Endothelial cell (in vitro differentiated cells): ENCODE results near the gene SLC24A5. TPM values are rescaled to one million over a fixed set of nuclear protein-coding genes. Genes with fewer than 3 reads are reported as not detected.

ENCODE experiments used
- DNase-seq: peaks from one replicate; pipeline ENCODE4 v3.0.0; 2021; ENCODE audit warnings: low spot score
- H3K27ac Mint-ChIP-seq: one replicate; pipeline ENCODE4 v1.8.0; 2021; ENCODE audit warnings: mixed read lengths, inconsistent platforms; ENCODE audit not compliant: unreplicated experiment
- H3K27me3 Mint-ChIP-seq: one replicate; pipeline ENCODE4 v1.8.0; 2021; ENCODE audit warnings: mild to moderate bottlenecking, moderate library complexity, mixed read lengths, inconsistent platforms; ENCODE audit not compliant: unreplicated experiment
- H3K36me3 Mint-ChIP-seq: one replicate; pipeline ENCODE4 v1.8.0; 2021; ENCODE audit warnings: mild to moderate bottlenecking, low read depth, mixed read lengths, inconsistent platforms; ENCODE audit not compliant: unreplicated experiment
- H3K4me1 Mint-ChIP-seq: one replicate; pipeline ENCODE4 v1.8.0; 2021; ENCODE audit warnings: mild to moderate bottlenecking, mixed read lengths, inconsistent platforms; ENCODE audit not compliant: unreplicated experiment
- H3K4me3 Mint-ChIP-seq: one replicate; pipeline ENCODE4 v1.8.0; 2021; ENCODE audit warnings: mild to moderate bottlenecking, mixed read lengths, inconsistent platforms; ENCODE audit not compliant: unreplicated experiment
- H3K9me3 Mint-ChIP-seq: one replicate; pipeline ENCODE4 v1.8.0; 2021; ENCODE audit warnings: mixed read lengths, inconsistent platforms; ENCODE audit not compliant: unreplicated experiment
- CTCF ChIP-seq: fragments of 200-600 bp; sonication (generic); IDR thresholded peaks from one replicate; pipeline ENCODE4 v1.5.0; 2021; ENCODE audit warnings: antibody characterized with exemption; ENCODE audit not compliant: unreplicated experiment
- total RNA-seq: library from RNA; stranded (reverse); fragmentation: NEBNext Ultra II Directional; extraction: Animal tissue kit (Norgen Biotek cat#: 25700); gene quantifications from one replicate; pipeline ENCODE4 v1.2.1, GENCODE V29; 2021; ENCODE audit not compliant: unreplicated experiment

SLC24A5 gene
- total RNA-seq, 1 donor from 2014 or later, result not detected

- Mint-ChIP-seq H3K4me1 (peaks cover 7% of the 10 kb centered on the region), H3K36me3 (no peaks in the 10 kb centered on the region), H3K9me3 (no peaks in the 10 kb centered on the region), H3K27me3 (no peaks in the 10 kb centered on the region), H3K27ac (no peak overlapping the region), H3K4me3 (no peak overlapping the region)
- TF ChIP-seq CTCF, result no peak
- DNase-seq, result no peak
Observed at GRCh38 chr15:48121849-48122248, 1.1 kb downstream of the SLC24A5 start.

- no peaks in the 10 kb centered on the region for H3K9me3 Mint-ChIP-seq
- H3K4me3 Mint-ChIP-seq, result no peak overlapping the region
- H3K4me1 Mint-ChIP-seq, result peaks cover 4% of the 10 kb centered on the region
- H3K27me3 Mint-ChIP-seq, result no peaks in the 10 kb centered on the region
- DNase-seq, result no peak
- H3K27ac Mint-ChIP-seq, result no peak overlapping the region
- H3K36me3 Mint-ChIP-seq, result no peaks in the 10 kb centered on the region
- TF ChIP-seq CTCF, result no peak
Observed at GRCh38 chr15:48126667-48127355, 6.0 kb downstream of the SLC24A5 start.

- Mint-ChIP-seq H3K4me3 (no peak overlapping the region), H3K9me3 (no peaks in the 10 kb centered on the region), H3K27ac (no peak overlapping the region), H3K4me1 (peaks cover 2% of the 10 kb centered on the region), H3K27me3 (no peaks in the 10 kb centered on the region), H3K36me3 (no peaks in the 10 kb centered on the region)
- TF ChIP-seq CTCF, result no peak
- no peak for DNase-seq
Observed at GRCh38 chr15:48131324-48131723, 10.5 kb downstream of the SLC24A5 start.

GRCh38 chr15:48132874-48133273 lies 12.1 kb downstream of the SLC24A5 start:
- no peak for DNase-seq
- TF ChIP-seq CTCF, result no peak
- Mint-ChIP-seq H3K9me3 (no peaks in the 10 kb centered on the region), H3K36me3 (no peaks in the 10 kb centered on the region), H3K4me1 (peaks cover 2% of the 10 kb centered on the region), H3K27me3 (no peaks in the 10 kb centered on the region), H3K27ac (no peak overlapping the region), H3K4me3 (no peak overlapping the region)

- TF ChIP-seq CTCF, result no peak
- no peak overlapping the region for H3K27ac Mint-ChIP-seq
- no peaks in the 10 kb centered on the region for H3K36me3 Mint-ChIP-seq
- no peak for DNase-seq
- no peaks in the 10 kb centered on the region for H3K4me1 Mint-ChIP-seq
- H3K9me3 Mint-ChIP-seq, result no peaks in the 10 kb centered on the region
- no peak overlapping the region for H3K4me3 Mint-ChIP-seq
- no peaks in the 10 kb centered on the region for H3K27me3 Mint-ChIP-seq
Observed at GRCh38 chr15:48143856-48144255, 23.1 kb downstream of the SLC24A5 start.
